Right renal pelvis (tissue), 4 donors: ENCODE measurements around the gene DOK3. TPM values are rescaled to one million over a fixed set of nuclear protein-coding genes. Genes with fewer than 3 reads are reported as not detected.

Experiments used
- DNase-seq, 4 donors: peaks; one replicate each; pipeline ENCODE4 v3.0.0-alpha.2; 2013; ENCODE audit warnings: low read depth in 4 of 4, low spot score in 3 of 4, missing footprints in 1 of 4
- polyA plus RNA-seq, 4 donors: library from polyadenylated mRNA; unstranded; fragments of 120-200 nt; gene quantifications; one replicate each; pipeline ENCODE4 v1.2.1, GENCODE V29; 2013; ENCODE audit not compliant: insufficient read length in 4 of 4

DOK3 gene
- polyA plus RNA-seq, 4 donors = 3.6 to 6.3 (median 4.8) TPM

GRCh38 chr5:177455661-177456590 is 53.7 kb downstream of the DOK3 start:
- peak; percentile 85 to 91 (median 87) for DNase-seq

GRCh38 chr5:177455036-177455660 is 54.5 kb downstream of the DOK3 start:
- DNase-seq = peak in 1 of 4 donors; percentile 67

- peak in 2 of 4 donors; percentile 83 to 84 for DNase-seq
Observed at GRCh38 chr5:177454397-177455035, 55.1 kb downstream of the DOK3 start.

GRCh38 chr5:177453852-177454396 is 55.7 kb downstream of the DOK3 start:
- no peak for DNase-seq

GRCh38 chr5:177452688-177453638 is 56.7 kb downstream of the DOK3 start:
- DNase-seq = no peak

Other genes starting within 250 kb of the DOK3 start
- gene RAB24, start 206.1 kb downstream of the DOK3 start, polyA plus RNA-seq = 10 to 100 TPM; 24.8 to 38.2 (median 27.3) TPM
- 100 to 1,000 TPM; 123 to 153 (median 136) TPM for gene PRELID1, start 206.0 kb downstream of the DOK3 start, polyA plus RNA-seq
- 10 to 100 TPM; 13.7 to 23.2 (median 14.5) TPM for gene MXD3, start 197.9 kb downstream of the DOK3 start, polyA plus RNA-seq
- gene LMAN2, start 158.2 kb downstream of the DOK3 start, polyA plus RNA-seq = 100 to 1,000 TPM; 114 to 166 (median 126) TPM
- 10 to 100 TPM; 11.9 to 18.7 (median 15.3) TPM for gene RGS14, start 151.9 kb downstream of the DOK3 start, polyA plus RNA-seq
- 100 to 1,000 TPM; 134 to 198 (median 174) TPM for gene SLC34A1, start 125.4 kb downstream of the DOK3 start, polyA plus RNA-seq
- 1 to 10 TPM in 3 of 4 donors, under 1 TPM in 1; 0.50 to 2.2 (median 1.1) TPM for gene PFN3, start 109.2 kb downstream of the DOK3 start, polyA plus RNA-seq
- 10 to 100 TPM in 1 of 4 donors, 1 to 10 TPM in 3; 4.6 to 11.3 (median 5.8) TPM for gene F12, start 100.3 kb downstream of the DOK3 start, polyA plus RNA-seq
- gene GRK6, start 83.2 kb downstream of the DOK3 start, polyA plus RNA-seq = 10 to 100 TPM; 20.4 to 29.2 (median 23.0) TPM
- gene PRR7, start 63.0 kb downstream of the DOK3 start, polyA plus RNA-seq = 1 to 10 TPM in 3 of 4 donors, under 1 TPM in 1; 0.83 to 3.8 (median 1.2) TPM
- gene DBN1, start 36.2 kb downstream of the DOK3 start, polyA plus RNA-seq = 100 to 1,000 TPM; 169 to 203 (median 179) TPM
- gene PDLIM7, start 12.2 kb downstream of the DOK3 start, polyA plus RNA-seq = 100 to 1,000 TPM in 2 of 4 donors, 10 to 100 TPM in 2; 82.9 to 129 (median 96.9) TPM
- 10 to 100 TPM; 85.1 to 97.1 (median 91.8) TPM for gene DDX41, start 7.1 kb upstream of the DOK3 start, polyA plus RNA-seq
- 10 to 100 TPM; 68.7 to 99.1 (median 75.3) TPM for gene FAM193B, start 44.7 kb upstream of the DOK3 start, polyA plus RNA-seq
- 100 to 1,000 TPM; 145 to 194 (median 166) TPM for gene TMED9, start 82.4 kb upstream of the DOK3 start, polyA plus RNA-seq
- gene B4GALT7, start 90.3 kb upstream of the DOK3 start, polyA plus RNA-seq = 10 to 100 TPM; 20.9 to 29.1 (median 22.1) TPM